Uterus (tissue), 2 donors: Measurements from ENCODE around the gene MAD1L1.

Experiments used
- CTCF ChIP-seq, 4 experiments: fragments of 200-600 bp in 2 of 4; fragments of 450-650 bp in 2 of 4; sonication (generic) in 2 of 4; IDR thresholded peaks; one replicate each; pipeline ENCODE4 v1.5.1; 2016 to 2019; ENCODE audit warnings: antibody characterized with exemption in 4 of 4, mild to moderate bottlenecking in 2 of 4, moderate library complexity in 1 of 4
- POLR2A ChIP-seq, 2 donors: fragments of 450-650 bp; IDR thresholded peaks; one replicate each; pipeline ENCODE4 v1.6.1; 2016; ENCODE audit warnings: antibody characterized with exemption in 2 of 2, mild to moderate bottlenecking in 1 of 2, moderate library complexity in 1 of 2

GRCh38 chr7:2015251-2015871, 217.4 kb downstream of the MAD1L1 start:
- TF ChIP-seq CTCF (IDR thresholded peaks at IDR 0.05) (no peak), POLR2A (IDR thresholded peaks at IDR 0.05) (no peak)
